HCT116 (cell line): ENCODE measurements around the gene CD63. TPM values are rescaled to one million over a fixed set of nuclear protein-coding genes. Genes with fewer than 3 reads are reported as not detected.

Source experiments
- ATAC-seq: fragments of 200-7000 bp; cut with Tn5 transposase; 2 replicates; pipeline ENCODE4 v1.9.1; 2020; ENCODE audit warnings: mild to moderate bottlenecking, moderate library complexity
- BruUV-seq: library from RNA; stranded (reverse); fragments of 400-500 nt; replicated peaks from 2 replicates; lab custom pipeline; 2021; lab: Mats Ljungman, UMichigan
- CTCF ChIA-PET: fragments of 300-600 bp; sonication (Branson Sonifier 250); formaldehyde crosslinking; loops from one replicate; lab custom pipeline; 2021; ENCODE audit warnings: antibody characterized with exemption; lab: Charles Lee
- POLR2A ChIA-PET: fragments of 300-600, 350-600 bp; sonication (Branson Sonifier 250); formaldehyde crosslinking; loops from one replicate; lab custom pipeline; 2021; ENCODE audit warnings: antibody characterized with exemption; lab: Charles Lee
- RAD21 ChIA-PET, 2 experiments: fragments of 300-600 bp; sonication (Branson Sonifier 250); formaldehyde crosslinking; loops; one replicate each; lab custom pipeline; 2023; ENCODE audit warnings: low total read pairs in 2 of 2; ENCODE audit not compliant: uncharacterized antibody in 2 of 2, unreplicated experiment in 2 of 2, low non-redundant PET in 1 of 2; lab: Charles Lee
- DNase-seq: peaks from one replicate; pipeline ENCODE4 v3.0.0-alpha.2; 2010; ENCODE audit warnings: low read depth, low spot score
- H2AFZ ChIP-seq: fragments of 200-600 bp; shearing (Covaris generic), sonication (generic); 2 replicates; pipeline ENCODE4 v1.6.1; 2017; ENCODE audit warnings: low read depth, mixed run types, mixed read lengths, antibody characterized with exemption, low read length; ENCODE audit not compliant: poor library complexity, severe bottlenecking
- H3K27ac ChIP-seq: 2 replicates; pipeline ENCODE4 v1.5.1; 2012; ENCODE audit warnings: low read depth, low read length
- H3K27me3 ChIP-seq: fragments of 200-600 bp; sonication (generic); 2 replicates; pipeline ENCODE4 v1.6.1; 2016; ENCODE audit warnings: mixed run types, low read length, mixed read lengths; ENCODE audit not compliant: insufficient read depth
- H3K36me3 ChIP-seq, 2 experiments: fragments of 200-500 bp in 1 of 2; fragments of 200-600 bp in 1 of 2; sonication (Bioruptor generic) in 1 of 2; sonication (generic) in 1 of 2; 2 replicates each; pipeline versions ENCODE4 v1.5.1 to v1.6.1; 2014 to 2016; ENCODE audit warnings: low read length in 2 of 2, inconsistent platforms in 1 of 2, mixed read lengths in 1 of 2, mixed run types in 1 of 2; ENCODE audit not compliant: insufficient read depth in 2 of 2, control insufficient read depth in 1 of 2
- H3K4me1 ChIP-seq, 2 experiments: fragments of 200-600 bp in 1 of 2; sonication (generic) in 1 of 2; 2 replicates each; pipeline versions ENCODE4 v1.5.1 to v1.6.1; 2012 to 2017; ENCODE audit warnings: low read length in 2 of 2, inconsistent platforms in 1 of 2, mild to moderate bottlenecking in 1 of 2, mixed read lengths in 1 of 2, mixed run types in 1 of 2, moderate library complexity in 1 of 2; ENCODE audit not compliant: insufficient read depth in 2 of 2, control insufficient read depth in 1 of 2
- H3K4me2 ChIP-seq: fragments of 200-600 bp; sonication (generic); 2 replicates; pipeline ENCODE4 v1.6.1; 2017; ENCODE audit warnings: mixed run types, low read length, mixed read lengths
- H3K4me3 ChIP-seq, 2 experiments: fragments of 200-600 bp in 1 of 2; sonication (generic) in 1 of 2; replicated peaks in 1 of 2; 2 replicates each; pipeline ENCODE4 v1.5.1; 2011 to 2016; ENCODE audit warnings: low read length in 2 of 2, control low read depth in 1 of 2, low read depth in 1 of 2, mild to moderate bottlenecking in 1 of 2, mixed read lengths in 1 of 2, mixed run types in 1 of 2
- H3K79me2 ChIP-seq: fragments of 200-600 bp; sonication (generic); 2 replicates; pipeline ENCODE4 v1.6.1; 2017; ENCODE audit warnings: mild to moderate bottlenecking, mixed run types, low read length, moderate library complexity, mixed read lengths; ENCODE audit not compliant: insufficient read depth
- H3K9ac ChIP-seq: fragments of 200-600 bp; sonication (generic); 2 replicates; pipeline ENCODE4 v1.6.1; 2016; ENCODE audit warnings: low read length, mixed read lengths
- H3K9me2 ChIP-seq: fragments of 200-600 bp; sonication (generic), shearing (Covaris generic); 2 replicates; pipeline ENCODE4 v1.6.1; 2017; ENCODE audit warnings: mixed run types, mild to moderate bottlenecking, moderate library complexity; ENCODE audit not compliant: insufficient read depth
- H3K9me3 ChIP-seq, 2 experiments: fragments of 200-500 bp in 1 of 2; fragments of 200-600 bp in 1 of 2; sonication (Bioruptor generic) in 1 of 2; sonication (generic) in 1 of 2; 2 replicates each; pipeline ENCODE4 v1.6.1; 2014 to 2017; ENCODE audit warnings: low read length in 2 of 2, mixed read lengths in 2 of 2, inconsistent platforms in 1 of 2, low read depth in 1 of 2, mild to moderate bottlenecking in 1 of 2, mixed run types in 1 of 2, moderate library complexity in 1 of 2; ENCODE audit not compliant: control insufficient read depth in 1 of 2, insufficient read depth in 1 of 2
- H4K20me1 ChIP-seq: fragments of 200-600 bp; sonication (generic), shearing (Covaris generic); 2 replicates; pipeline ENCODE4 v1.6.1; 2017; ENCODE audit warnings: mixed run types, mild to moderate bottlenecking, moderate library complexity; ENCODE audit not compliant: insufficient read depth
- CTCF ChIP-seq, 3 experiments: fragments of 200-600 bp in 1 of 3; sonication (generic) in 1 of 3; IDR thresholded peaks in 2 of 3; conservative IDR thresholded peaks in 1 of 3; 2 replicates each; pipeline ENCODE4 v1.5.1; 2012 to 2017; ENCODE audit warnings: low read depth in 2 of 3, low read length in 2 of 3, antibody characterized with exemption in 1 of 3, borderline replicate concordance in 1 of 3, control low read depth in 1 of 3, mild to moderate bottlenecking in 1 of 3, mixed read lengths in 1 of 3, mixed run types in 1 of 3, moderate library complexity in 1 of 3; ENCODE audit not compliant: insufficient read depth in 1 of 3
- POLR2A ChIP-seq: IDR thresholded peaks from 2 replicates; pipeline ENCODE4 v1.7.0; 2011; ENCODE audit warnings: borderline replicate concordance; ENCODE audit not compliant: insufficient read depth, insufficient read length; ENCODE audit errors: extremely low read depth
- intact Hi-C: fragments of 100-400 bp; cut with micrococcal nuclease; formaldehyde crosslinking; loops from 2 replicates; pipeline ENCODE4 v1.10.0; 2022
- total RNA-seq: library from RNA; stranded (reverse); gene quantifications from one replicate; pipeline ENCODE4 v1.2.1, GENCODE V29; 2021; ENCODE audit not compliant: unreplicated experiment
- TF ChIP-seq, protein P1 (sequence below): IDR thresholded peaks from 2 replicates; pipeline ENCODE4 v1.6.1; 2012; ENCODE audit warnings: low read depth

Gene CD63
- total RNA-seq, 1 experiment from 2014 or later: 355 TPM

DNA sequence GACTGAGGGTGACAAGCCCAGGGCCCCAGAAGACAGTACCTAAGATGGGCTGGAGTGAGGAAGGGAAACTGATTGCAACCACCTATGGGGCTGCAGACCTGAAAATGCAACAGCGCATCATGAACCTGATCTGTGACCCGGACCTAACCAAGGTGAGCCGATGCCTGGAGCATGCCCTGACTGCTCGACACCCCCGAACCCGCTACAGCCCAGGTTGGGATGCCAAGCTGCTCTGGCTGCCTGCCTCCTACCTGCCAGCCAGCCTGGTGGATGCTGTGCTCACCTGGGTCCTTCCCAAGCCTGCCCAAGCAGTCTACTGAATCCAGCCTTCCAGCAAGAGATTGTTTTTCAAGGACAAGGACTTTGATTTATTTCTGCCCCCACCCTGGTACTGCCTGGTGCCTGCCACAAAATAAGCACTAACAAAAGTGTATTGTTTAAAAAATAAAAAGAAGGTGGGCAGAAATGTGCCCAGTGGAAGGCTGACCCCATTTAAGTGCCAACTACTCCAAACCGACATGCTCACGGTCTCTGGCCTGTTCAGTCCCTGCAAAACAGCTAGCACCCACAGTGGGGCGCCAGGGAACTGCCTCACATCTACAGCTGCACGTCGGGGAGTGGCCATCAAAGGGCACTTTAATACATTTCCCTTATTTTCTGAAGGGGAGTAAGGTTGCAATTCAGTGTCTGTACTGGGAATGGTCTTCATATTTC lies 4.4 kb downstream of the CD63 start (continued):
- TF ChIP-seq, protein P1, sequence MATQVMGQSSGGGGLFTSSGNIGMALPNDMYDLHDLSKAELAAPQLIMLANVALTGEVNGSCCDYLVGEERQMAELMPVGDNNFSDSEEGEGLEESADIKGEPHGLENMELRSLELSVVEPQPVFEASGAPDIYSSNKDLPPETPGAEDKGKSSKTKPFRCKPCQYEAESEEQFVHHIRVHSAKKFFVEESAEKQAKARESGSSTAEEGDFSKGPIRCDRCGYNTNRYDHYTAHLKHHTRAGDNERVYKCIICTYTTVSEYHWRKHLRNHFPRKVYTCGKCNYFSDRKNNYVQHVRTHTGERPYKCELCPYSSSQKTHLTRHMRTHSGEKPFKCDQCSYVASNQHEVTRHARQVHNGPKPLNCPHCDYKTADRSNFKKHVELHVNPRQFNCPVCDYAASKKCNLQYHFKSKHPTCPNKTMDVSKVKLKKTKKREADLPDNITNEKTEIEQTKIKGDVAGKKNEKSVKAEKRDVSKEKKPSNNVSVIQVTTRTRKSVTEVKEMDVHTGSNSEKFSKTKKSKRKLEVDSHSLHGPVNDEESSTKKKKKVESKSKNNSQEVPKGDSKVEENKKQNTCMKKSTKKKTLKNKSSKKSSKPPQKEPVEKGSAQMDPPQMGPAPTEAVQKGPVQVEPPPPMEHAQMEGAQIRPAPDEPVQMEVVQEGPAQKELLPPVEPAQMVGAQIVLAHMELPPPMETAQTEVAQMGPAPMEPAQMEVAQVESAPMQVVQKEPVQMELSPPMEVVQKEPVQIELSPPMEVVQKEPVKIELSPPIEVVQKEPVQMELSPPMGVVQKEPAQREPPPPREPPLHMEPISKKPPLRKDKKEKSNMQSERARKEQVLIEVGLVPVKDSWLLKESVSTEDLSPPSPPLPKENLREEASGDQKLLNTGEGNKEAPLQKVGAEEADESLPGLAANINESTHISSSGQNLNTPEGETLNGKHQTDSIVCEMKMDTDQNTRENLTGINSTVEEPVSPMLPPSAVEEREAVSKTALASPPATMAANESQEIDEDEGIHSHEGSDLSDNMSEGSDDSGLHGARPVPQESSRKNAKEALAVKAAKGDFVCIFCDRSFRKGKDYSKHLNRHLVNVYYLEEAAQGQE: no peak

DNA sequence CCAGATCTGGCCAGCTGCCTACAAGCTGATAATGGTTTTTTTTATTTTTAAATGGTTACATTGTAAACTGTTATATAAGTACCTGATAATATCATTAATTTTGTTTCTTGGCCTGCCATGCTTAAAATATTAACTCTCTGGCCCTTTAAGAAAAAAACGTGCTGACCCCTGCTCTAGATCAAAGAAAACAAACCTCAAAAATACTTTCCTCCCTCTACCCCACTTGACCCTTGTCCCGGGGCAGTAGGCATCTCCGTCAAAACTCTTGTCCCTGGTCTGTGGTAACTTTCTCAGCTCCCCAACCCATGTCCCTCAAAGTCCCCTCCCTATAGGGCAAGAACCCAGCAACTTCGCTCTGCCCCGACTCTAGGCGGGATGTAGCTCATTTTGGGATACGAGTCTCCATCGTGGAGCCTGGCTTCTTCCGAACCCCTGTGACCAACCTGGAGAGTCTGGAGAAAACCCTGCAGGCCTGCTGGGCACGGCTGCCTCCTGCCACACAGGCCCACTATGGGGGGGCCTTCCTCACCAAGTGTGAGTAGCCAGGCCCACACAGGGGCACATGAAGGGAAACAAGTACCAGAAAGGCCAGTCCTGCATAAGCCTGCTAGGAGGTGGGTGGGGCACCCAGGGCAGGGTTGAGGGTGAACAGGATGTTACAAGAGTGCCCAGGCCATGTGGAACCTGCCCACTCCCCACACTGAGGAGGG lies 5.1 kb downstream of the CD63 start:
- Histone ChIP-seq H4K20me1 (no peaks in the 10 kb centered on the region), H3K9me2 (no peaks in the 10 kb centered on the region), H3K36me3 (peaks cover 9 to 41% of the 10 kb centered on the region in 2 experiments; a peak in 3 of 4 replicates), H3K79me2 (peaks cover 22% of the 10 kb centered on the region), H2AFZ (no peak overlapping the region), H3K4me1 (peaks cover 26 to 61% of the 10 kb centered on the region in 2 experiments), H3K4me3 (no peak overlapping the region), H3K9ac (no peak overlapping the region), H3K4me2 (no peak overlapping the region), H3K9me3 (no peaks in the 10 kb centered on the region)
- ChIA-PET CTCF (interaction anchor here (1.1 to 2.0 kb wide), 4 partner anchors 8 to 18 kb away, joined by 3 to 12 read pairs (median 4); partner anchors contain the start of gene BLOC1S1), POLR2A (interaction anchor here (1.1 to 1.8 kb wide), 2 partner anchors 14 to 41 kb away, joined by 3 to 9 read pairs; no protein-coding TSS in a partner anchor)
- intact Hi-C loops: no loop called here
- BruUV-seq: no TSS peak
- no peak for DNase-seq
- TF ChIP-seq CTCF (IDR thresholded peaks at IDR 0.05 in 2 of 3, conservative IDR thresholded peaks at IDR 0.05 in 1 of 3; ENCODE audit: borderline replicate concordance in 1 of 3, insufficient read depth in 1 of 3, low read depth in 2 of 3, low read length in 2 of 3) (no peak), POLR2A (no peak)
- TF ChIP-seq, all 23 proteins: peak for 0
- no peaks in the 10 kb centered on the region for H3K27me3 ChIP-seq
- no peak for ATAC-seq
- RAD21 ChIA-PET: interaction anchor here in 1 of 2 experiments (0.6 kb wide), 1 partner anchor 13 kb away, joined by 3 read pairs; no protein-coding TSS in a partner anchor
- H3K27ac ChIP-seq: peak overlapping the region; percentile 14; the same call in 1 of the 2 replicates
